IPS-NIHi7 (cell line): ENCODE data around the gene EYA2.

ENCODE experiments used
- DNase-seq: peaks from one replicate; pipeline ENCODE4 v3.0.0; 2012; ENCODE audit warnings: mixed read lengths; ENCODE audit errors: extremely low spot score

EYA2 gene

DNA sequence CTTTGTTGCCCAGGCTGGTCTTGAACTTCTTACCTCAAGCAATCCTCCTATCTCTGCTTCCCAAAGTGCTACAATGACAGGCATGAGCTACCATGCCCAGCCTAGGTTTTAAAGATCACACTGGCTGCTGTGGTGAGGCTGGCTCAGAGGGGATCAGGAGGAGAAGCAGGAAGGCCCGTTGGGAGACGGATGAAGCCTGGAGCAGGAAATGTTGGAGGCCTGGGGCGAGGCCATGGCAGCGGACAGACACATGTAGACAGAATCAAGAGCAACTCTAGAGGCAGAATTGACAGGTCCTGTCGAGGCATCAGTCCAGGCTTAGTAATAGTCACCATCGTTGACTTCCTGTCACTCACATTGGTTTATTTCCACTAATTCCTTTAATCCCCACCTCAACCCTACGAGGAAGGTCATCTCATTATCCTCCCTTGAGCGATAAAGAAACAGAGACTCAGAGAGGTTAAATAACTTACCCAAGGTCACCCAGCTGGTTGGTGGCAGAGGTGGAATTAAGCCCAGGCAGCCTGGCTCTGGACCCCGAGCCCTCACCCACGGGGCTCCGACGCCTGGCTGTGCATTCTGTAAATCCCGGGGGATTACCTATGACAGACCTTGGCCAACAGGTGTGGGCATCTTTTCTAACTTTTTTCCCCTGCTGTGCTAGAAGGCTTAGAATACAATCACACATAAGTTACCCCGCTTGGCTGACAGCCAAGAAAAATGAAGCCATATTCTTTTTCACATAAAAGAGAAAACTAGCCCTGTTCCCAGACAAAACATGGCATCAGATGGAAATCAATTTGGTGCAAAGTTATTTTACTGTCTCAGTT, 113.4 kb downstream of the EYA2 start:
- no peak for DNase-seq

- DNase-seq = no peak
Measured at GRCh38 chr20:47008842-47009518, 114.3 kb downstream of the EYA2 start.

DNA sequence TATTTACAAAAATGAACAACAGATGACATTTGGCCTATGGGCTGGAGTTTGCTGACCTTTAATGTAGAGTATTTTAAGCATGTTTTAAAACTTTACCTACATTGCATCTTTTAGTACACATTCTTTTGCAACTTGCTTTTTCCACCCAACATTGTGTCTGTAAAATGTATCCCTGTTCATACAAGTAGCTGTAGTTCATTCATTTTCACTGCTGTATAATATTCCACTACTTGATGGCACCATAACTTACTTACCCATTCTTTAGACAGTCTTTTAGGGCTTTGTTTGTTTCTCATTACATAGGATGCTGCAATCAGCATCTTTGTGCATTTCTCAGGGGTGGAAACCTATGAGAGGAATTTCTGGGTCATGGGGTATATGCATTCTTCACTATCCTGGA, 115.1 kb downstream of the EYA2 start:
- no peak for DNase-seq

DNA sequence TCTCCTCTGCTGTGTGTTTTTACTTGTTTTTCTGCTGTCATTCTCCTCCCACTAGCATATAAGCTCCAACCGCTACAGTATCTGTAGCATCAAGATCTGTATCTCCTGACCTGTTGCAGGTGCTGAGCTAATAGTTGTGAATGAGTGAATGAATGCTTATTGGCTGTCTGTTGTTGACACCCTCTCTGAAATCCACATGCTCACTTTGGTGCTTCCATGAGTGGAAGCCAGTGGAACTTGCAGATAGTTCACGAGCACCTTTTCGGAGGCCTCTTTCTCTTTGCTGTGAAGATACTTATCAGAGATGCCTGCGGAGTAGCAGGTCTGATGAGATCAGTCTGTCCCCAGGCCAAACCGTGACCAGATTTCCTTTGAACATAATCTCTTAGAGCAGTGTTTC, 117.3 kb downstream of the EYA2 start:
- no peak for DNase-seq

GRCh38 chr20:47013606-47014005, 119.0 kb downstream of the EYA2 start:
- no peak for DNase-seq

- peak; percentile 46 for DNase-seq
Measured at GRCh38 chr20:47016068-47016664, 121.5 kb downstream of the EYA2 start.

DNA sequence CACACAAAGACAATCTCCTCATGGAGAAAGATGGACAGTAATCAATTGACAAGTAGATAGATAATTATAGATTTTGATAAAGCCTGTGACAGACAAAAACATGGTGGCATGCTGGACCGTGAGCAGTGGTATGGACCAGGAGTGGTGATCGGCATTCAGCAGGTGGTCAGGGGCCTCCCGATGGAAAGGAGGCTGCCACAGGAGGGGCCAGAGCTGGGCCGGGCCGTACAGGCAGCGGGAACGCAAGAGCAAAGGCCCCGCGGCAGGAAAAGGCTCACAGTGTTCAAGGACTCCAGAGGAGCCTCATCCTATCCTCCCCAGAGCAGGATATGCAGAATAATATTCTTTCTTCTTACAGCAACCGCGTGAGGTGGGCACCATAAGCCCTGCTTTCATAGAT, 123.7 kb downstream of the EYA2 start:
- DNase-seq = no peak

DNA sequence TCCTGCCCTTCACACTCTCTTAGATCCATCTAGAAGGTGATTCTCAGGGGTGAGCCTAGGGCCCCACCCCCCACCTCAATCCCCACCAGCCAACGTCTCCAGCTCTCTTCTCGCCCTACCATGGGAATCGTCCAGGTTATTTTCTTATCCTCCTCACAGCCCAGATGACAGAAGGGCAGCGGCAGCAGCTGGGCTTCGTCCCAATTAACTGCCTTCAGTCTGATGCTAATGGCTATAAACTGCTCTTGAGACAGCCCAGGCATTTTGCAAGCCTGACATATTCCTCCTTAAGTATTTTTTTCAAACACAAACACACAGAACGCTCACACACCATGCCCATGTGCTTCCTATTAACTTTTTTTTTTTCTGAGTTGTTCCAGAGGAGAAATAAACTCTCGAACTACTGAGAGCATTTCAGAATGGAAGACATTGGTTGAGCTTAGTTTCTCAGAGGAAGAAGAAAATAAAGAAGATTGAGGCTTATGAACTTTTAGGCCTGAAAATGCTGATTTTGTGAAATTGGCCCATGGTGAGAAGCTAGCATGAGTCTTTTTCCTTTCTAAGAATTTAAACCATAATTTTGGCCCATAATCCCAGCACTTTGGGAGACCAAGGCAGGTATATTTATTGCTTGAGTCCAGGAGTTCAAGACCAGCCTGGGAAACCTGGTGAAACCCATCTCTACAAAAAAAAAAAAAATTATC, 124.6 kb downstream of the EYA2 start:
- DNase-seq = no peak

DNA sequence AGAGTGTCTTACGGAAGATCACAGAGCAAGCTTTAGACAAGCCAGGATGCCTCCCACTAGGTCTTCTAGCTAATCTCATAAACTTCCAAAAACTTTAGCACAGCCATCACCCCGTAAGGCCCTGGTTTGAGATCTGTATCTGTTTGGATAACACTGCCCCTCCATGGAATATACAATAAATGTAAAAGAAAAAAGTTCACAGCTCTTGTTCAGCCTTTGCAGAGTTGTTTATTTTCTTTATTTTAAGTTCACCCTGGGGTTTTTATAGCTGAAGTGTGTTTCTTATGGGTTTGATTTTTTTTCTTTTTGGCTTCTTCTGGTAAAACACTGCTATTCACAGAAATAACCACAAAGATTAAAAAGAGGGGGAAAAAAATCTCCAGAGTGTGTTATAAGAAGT, 125.6 kb downstream of the EYA2 start:
- DNase-seq = no peak

DNA sequence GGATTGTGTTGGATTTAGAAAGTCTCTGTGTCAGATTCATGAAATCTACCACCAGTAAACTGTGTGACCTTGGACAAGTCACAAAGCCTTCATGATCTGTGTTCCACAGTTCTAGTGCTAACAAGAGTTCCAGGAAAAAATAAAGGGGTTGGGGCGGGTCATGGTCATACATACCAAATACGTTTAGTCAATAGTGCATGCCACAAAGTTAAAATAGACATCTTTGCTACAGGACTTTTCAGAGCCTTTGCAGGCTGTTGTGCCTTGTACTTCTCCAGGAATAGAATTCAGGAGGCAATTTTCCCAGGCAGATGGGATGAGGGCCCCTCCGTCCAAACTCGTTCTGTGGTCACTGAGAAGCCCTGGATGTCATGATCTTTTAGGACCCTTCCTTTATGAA, 127.2 kb downstream of the EYA2 start:
- DNase-seq = no peak

DNA sequence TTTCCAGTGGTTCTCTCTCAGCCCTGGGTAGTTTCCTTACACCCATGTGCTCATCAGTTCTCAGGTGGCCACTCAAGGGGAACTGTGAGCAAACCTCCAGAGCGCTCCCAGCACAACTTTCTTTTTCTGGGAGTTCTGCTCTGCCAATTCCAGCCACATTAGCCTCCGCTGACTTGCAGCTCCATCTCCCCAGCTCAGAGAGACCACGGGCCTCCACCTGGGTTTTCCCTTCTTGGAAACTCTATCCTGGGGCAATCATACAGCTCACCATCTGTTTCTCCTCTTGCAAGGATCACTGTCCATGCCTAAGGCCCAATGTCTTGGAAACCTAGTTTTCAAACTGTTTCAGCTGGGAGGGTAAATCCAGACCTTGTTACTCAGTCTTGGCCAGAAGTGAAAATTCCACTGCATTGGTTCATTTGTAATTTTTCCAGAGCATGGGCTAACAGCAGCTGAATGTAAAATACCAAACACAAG, 129.9 kb downstream of the EYA2 start:
- DNase-seq = no peak

DNA sequence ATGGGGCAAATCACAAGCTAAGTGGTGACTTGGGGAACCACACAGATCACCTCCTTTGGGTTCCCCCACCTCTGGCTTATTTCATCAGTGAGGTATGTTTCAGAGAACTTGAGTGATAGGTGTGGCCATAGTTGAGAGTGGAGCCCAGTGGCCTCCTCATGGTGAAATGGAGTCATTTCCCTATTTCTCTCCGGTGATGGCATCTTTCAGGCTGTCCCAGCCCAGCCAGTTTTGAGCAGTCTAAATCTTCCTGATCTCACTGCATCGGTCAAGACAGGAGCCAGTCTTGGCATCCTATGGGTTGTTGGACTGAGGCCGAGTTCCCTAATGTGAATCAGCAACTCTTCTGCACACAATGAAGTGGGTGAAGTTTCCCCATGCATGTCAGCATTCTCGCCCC, 132.4 kb downstream of the EYA2 start:
- DNase-seq = no peak

DNA sequence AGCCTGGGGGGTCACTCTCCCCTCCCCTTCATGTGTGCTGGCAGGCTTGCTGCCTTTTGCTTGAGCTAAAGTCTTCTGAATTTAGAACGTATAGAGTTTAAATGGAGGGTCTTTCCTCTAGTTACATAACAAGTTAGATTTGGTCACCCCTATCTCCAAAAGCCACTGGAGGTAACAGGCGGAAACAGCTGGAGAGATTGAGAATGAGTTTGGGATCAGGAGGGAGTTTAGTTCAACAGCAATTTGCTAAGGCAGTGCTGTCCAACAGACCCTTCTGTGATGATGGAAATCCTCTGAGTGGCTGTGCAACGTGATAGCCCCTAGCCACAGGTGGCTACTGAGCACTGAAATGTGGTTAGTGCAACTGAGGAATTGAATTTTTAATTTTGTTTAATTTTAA, 132.8 kb downstream of the EYA2 start:
- DNase-seq = no peak

GRCh38 chr20:47028487-47028886, 133.8 kb downstream of the EYA2 start:
- DNase-seq = no peak

- no peak for DNase-seq
Measured at GRCh38 chr20:47029845-47030244, 135.2 kb downstream of the EYA2 start.

GRCh38 chr20:47030271-47030810, 135.7 kb downstream of the EYA2 start:
- DNase-seq = no peak

DNA sequence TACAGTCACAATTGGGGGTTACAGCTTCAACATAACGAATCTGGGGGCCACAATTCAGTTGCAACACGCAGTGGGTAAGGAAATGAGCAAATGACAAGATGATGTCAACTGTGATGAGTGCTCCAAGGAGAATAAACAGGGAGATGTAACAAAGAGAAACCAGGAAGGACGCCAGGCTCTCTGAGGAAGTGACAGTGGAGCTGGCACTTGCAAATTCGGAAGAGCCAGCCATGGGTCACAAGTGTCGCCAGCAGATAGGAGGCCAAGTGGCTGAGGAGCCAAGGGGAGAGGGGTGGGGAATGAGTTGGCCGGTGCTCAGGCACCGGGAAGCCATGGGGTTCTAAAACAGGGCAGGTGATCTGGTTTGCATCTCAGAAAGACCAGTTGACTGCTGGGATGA, 136.4 kb downstream of the EYA2 start:
- DNase-seq = no peak

GRCh38 chr20:47031821-47032220, 137.2 kb downstream of the EYA2 start:
- no peak for DNase-seq

DNA sequence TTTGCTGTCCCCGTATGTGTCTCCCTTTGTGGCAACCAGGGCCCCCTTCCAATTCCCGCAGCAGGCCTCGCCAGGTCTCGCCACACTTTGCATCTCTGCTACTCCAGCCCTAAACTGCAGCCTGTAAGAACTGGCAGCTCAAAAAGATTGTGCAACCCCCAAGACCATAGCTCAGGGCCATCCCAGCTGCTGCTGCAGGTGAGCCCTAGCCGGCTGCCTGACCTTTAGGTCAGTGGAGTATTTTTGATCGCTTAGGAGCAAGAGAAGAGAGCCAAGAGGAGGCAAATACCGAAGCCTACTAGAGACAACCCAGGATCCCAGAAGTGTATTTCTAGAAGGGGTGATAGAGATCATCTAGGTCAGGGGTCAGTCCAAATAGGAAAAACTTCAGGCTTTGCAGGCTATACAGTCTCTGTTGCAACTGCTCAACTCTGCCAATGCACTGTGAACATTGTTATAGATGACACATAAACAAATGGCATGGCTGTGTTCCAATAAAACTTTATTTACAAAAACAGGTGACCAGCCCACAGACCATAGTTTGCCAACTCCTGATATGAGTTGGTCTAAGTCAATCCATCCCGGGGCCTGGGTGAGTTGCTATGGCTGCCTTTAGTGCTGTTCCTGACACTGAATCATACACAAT, 138.4 kb downstream of the EYA2 start:
- DNase-seq = no peak

- no peak for DNase-seq
Measured at GRCh38 chr20:47033665-47034064, 139.0 kb downstream of the EYA2 start.

GRCh38 chr20:47035026-47035590, 140.5 kb downstream of the EYA2 start:
- no peak for DNase-seq
